Stomach smooth muscle (tissue), 2 donors: ENCODE data around the gene WNK2.

ENCODE experiments used
- H3K27ac ChIP-seq: one replicate; pipeline ENCODE4 v1.7.0; 2013; ENCODE audit warnings: mild to moderate bottlenecking, low read length, inconsistent platforms
- H3K27me3 ChIP-seq, 2 donors: one replicate each; pipeline ENCODE4 v1.7.0; 2013; ENCODE audit warnings: low read length in 2 of 2; ENCODE audit not compliant: insufficient read depth in 2 of 2, control insufficient read depth in 1 of 2
- H3K36me3 ChIP-seq, 2 donors: one replicate each; pipeline ENCODE4 v1.7.0; 2013; ENCODE audit warnings: low read length in 2 of 2; ENCODE audit not compliant: control insufficient read depth in 2 of 2, insufficient read depth in 2 of 2
- H3K4me1 ChIP-seq: one replicate; pipeline ENCODE4 v1.7.0; 2013; ENCODE audit warnings: low read length; ENCODE audit not compliant: control insufficient read depth, insufficient read depth
- H3K4me3 ChIP-seq, 2 donors: one replicate each; pipeline ENCODE4 v1.7.0; 2013; ENCODE audit warnings: low read length in 2 of 2
- H3K9ac ChIP-seq, 2 donors: one replicate each; pipeline ENCODE4 v1.7.0; 2013; ENCODE audit warnings: low read length in 2 of 2, mild to moderate bottlenecking in 1 of 2
- H3K9me3 ChIP-seq, 2 donors: one replicate each; pipeline ENCODE4 v1.7.0; 2013; ENCODE audit warnings: low read length in 2 of 2; ENCODE audit not compliant: control insufficient read depth in 2 of 2
- donor health status: healthy.
- donor health status: Pancreatic carcinoma.

Gene WNK2

GRCh38 chr9:93223260-93224180, 39.6 kb downstream of the WNK2 start:
- Histone ChIP-seq H3K36me3 (no peaks in the 10 kb centered on the region), H3K27me3 (no peaks in the 10 kb centered on the region), H3K9ac (no peak overlapping the region), H3K27ac (peak overlapping the region; percentile 37), H3K9me3 (no peaks in the 10 kb centered on the region), H3K4me3 (peak overlapping the region in 1 of 2 donors; percentile 57), H3K4me1 (peaks cover 46% of the 10 kb centered on the region)

DNA sequence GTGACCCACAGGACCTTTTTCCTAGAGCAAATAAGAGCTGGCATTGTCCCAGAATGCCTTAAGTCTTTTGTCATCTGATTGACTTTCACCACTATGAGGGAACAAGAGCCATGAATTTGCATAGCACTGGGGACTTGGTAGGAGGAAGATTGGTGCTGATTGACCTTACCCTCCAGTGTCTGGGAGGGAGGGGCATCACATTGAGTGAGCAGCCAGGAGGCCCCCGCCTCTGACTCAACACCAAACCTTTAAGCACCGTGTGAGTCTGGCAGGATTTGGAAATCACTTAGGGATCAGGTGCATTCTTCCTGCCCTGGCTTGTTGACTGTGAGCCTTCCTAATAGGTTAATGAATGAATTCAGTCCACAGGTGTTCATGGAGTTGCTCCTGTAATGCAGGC, 40.7 kb downstream of the WNK2 start:
- Histone ChIP-seq H3K9ac (no peak overlapping the region), H3K36me3 (no peaks in the 10 kb centered on the region), H3K4me3 (no peak overlapping the region), H3K27me3 (no peaks in the 10 kb centered on the region), H3K4me1 (peaks cover 46% of the 10 kb centered on the region), H3K27ac (no peak overlapping the region), H3K9me3 (no peaks in the 10 kb centered on the region)

- no peaks in the 10 kb centered on the region for H3K9me3 ChIP-seq
- H3K27me3 ChIP-seq = no peaks in the 10 kb centered on the region
- no peaks in the 10 kb centered on the region for H3K36me3 ChIP-seq
- H3K9ac ChIP-seq = no peak overlapping the region
- no peak overlapping the region for H3K27ac ChIP-seq
- H3K4me1 ChIP-seq = peaks cover 50% of the 10 kb centered on the region
- H3K4me3 ChIP-seq = no peak overlapping the region
Measured at GRCh38 chr9:93225417-93225816, 41.5 kb downstream of the WNK2 start.

DNA sequence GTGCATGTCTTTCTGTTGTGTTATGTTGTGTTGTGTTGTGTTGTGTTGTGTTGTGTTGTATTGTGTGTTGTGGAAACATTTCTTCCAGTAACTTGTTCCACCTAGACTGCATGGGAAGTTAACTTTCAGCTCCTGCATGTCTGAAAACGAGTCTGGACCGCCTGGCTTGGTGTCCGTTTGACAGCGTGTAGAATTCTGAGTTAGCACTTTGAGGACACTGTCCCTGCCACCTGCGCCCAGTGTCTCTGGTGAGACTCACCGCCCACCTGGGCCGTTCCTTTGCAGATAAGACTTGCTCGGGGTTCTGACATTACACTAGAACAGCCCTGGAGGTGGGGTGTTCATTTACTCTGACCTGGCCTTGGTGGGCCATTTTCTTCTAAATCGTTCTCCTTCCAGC, 42.0 kb downstream of the WNK2 start:
- Histone ChIP-seq H3K9me3 (no peaks in the 10 kb centered on the region), H3K4me1 (peaks cover 53% of the 10 kb centered on the region), H3K9ac (no peak overlapping the region), H3K4me3 (no peak overlapping the region), H3K36me3 (no peaks in the 10 kb centered on the region), H3K27me3 (no peaks in the 10 kb centered on the region), H3K27ac (no peak overlapping the region)

- Histone ChIP-seq H3K9me3 (no peaks in the 10 kb centered on the region), H3K27ac (no peak overlapping the region), H3K4me3 (no peak overlapping the region), H3K4me1 (peaks cover 59% of the 10 kb centered on the region), H3K9ac (no peak overlapping the region), H3K36me3 (no peaks in the 10 kb centered on the region), H3K27me3 (no peaks in the 10 kb centered on the region)
Measured at GRCh38 chr9:93226819-93227218, 42.9 kb downstream of the WNK2 start.

GRCh38 chr9:93228030-93228429, 44.1 kb downstream of the WNK2 start:
- Histone ChIP-seq H3K27me3 (no peaks in the 10 kb centered on the region), H3K9me3 (no peaks in the 10 kb centered on the region), H3K4me3 (no peak overlapping the region), H3K27ac (no peak overlapping the region), H3K9ac (no peak overlapping the region), H3K36me3 (no peaks in the 10 kb centered on the region), H3K4me1 (peaks cover 60% of the 10 kb centered on the region)

DNA sequence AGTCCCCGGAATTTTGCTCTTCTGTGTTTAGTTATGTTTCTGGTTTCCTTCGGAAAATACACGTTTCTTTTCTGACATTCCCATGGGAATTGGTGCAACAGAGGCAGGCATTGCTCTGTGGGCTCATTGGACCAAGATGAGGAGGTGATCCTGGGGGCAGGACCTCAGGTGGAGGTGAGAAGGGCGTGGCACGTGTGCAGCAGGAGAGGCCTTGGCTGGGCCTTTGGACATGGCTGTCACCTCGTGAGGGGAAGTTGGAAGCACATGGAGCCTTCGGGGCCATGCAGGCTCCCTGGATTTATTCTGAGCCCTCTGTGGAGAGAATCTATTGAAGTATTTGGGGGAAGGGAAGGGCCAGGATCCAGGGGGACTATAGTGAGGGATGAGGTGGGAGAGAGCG, 44.5 kb downstream of the WNK2 start:
- H3K9me3 ChIP-seq = no peaks in the 10 kb centered on the region
- H3K27me3 ChIP-seq = no peaks in the 10 kb centered on the region
- H3K9ac ChIP-seq = no peak overlapping the region
- H3K4me1 ChIP-seq = peaks cover 55% of the 10 kb centered on the region
- H3K4me3 ChIP-seq = no peak overlapping the region
- no peak overlapping the region for H3K27ac ChIP-seq
- no peaks in the 10 kb centered on the region for H3K36me3 ChIP-seq

DNA sequence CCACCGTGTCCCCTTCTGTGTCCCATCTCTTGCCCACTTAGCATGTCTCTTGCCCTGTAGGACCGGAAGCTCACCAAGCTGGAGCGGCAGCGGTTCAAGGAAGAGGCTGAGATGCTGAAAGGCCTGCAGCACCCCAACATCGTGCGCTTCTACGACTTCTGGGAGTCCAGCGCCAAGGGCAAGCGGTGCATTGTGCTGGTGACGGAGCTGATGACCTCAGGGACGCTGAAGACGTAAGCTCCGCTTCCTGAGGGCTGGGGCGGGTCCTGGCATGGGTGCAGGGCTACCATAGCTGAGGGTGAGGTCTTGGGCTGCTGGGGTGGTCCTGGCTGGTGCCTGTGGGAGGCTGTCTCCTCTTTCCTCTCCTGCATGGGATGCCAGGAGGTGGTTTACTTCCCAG, 45.7 kb downstream of the WNK2 start:
- Histone ChIP-seq H3K36me3 (no peaks in the 10 kb centered on the region), H3K27ac (no peak overlapping the region), H3K4me1 (peaks cover 43% of the 10 kb centered on the region), H3K27me3 (no peaks in the 10 kb centered on the region), H3K9me3 (no peaks in the 10 kb centered on the region), H3K4me3 (no peak overlapping the region), H3K9ac (no peak overlapping the region)

DNA sequence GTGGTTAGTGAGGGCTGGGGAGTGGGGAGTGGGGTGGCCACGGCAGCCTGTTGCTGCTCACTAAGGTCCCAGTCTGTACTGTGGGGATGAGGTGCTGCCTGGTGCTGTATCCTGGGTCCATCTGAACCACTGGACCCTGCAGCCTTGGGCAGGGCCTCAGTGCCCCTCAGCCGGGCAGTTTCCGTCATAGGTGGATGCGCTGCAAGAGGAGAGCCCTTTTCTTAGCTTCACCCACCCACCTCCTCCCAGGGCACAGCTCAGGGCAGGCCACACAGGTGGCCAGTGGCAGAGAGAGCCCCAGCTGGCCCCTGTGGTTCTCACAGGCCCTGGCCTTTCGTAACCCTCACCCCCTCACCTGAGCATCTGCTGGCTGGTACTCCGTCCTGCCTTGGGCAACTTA, 46.2 kb downstream of the WNK2 start:
- Histone ChIP-seq H3K9me3 (no peaks in the 10 kb centered on the region), H3K4me1 (peaks cover 41% of the 10 kb centered on the region), H3K27me3 (no peaks in the 10 kb centered on the region), H3K27ac (no peak overlapping the region), H3K9ac (no peak overlapping the region), H3K36me3 (no peaks in the 10 kb centered on the region), H3K4me3 (no peak overlapping the region)

DNA sequence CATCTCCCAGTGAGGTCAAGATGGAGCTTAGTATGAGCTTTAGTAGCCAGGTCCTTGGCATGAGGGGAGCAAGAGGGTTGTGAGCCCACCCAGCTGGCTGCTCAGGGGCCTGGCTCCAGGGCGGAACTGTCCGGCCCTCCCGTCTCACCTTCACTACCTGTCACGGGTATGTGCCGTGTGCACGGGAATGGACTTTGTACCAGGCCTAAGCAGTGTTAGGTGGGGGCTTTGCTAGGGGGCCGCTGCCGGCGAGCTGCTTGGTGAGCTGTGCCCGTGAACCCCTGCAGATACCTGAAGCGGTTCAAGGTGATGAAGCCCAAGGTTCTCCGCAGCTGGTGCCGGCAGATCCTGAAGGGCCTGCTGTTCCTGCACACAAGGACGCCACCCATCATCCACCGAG, 46.7 kb downstream of the WNK2 start:
- Histone ChIP-seq H3K9me3 (no peaks in the 10 kb centered on the region), H3K27ac (no peak overlapping the region), H3K9ac (no peak overlapping the region), H3K36me3 (peaks cover 0 to 3% of the 10 kb centered on the region in 2 donors), H3K4me3 (no peak overlapping the region), H3K27me3 (no peaks in the 10 kb centered on the region), H3K4me1 (peaks cover 41% of the 10 kb centered on the region)

- Histone ChIP-seq H3K27me3 (no peaks in the 10 kb centered on the region), H3K4me3 (no peak overlapping the region), H3K9ac (no peak overlapping the region), H3K9me3 (no peaks in the 10 kb centered on the region), H3K36me3 (peaks cover 0 to 5% of the 10 kb centered on the region in 2 donors), H3K4me1 (peaks cover 37% of the 10 kb centered on the region), H3K27ac (no peak overlapping the region)
Measured at GRCh38 chr9:93231121-93231694, 47.3 kb downstream of the WNK2 start.
